Measurements from ENCODE around the gene GNG12.

- TF ChIP-seq, protein P1, sequence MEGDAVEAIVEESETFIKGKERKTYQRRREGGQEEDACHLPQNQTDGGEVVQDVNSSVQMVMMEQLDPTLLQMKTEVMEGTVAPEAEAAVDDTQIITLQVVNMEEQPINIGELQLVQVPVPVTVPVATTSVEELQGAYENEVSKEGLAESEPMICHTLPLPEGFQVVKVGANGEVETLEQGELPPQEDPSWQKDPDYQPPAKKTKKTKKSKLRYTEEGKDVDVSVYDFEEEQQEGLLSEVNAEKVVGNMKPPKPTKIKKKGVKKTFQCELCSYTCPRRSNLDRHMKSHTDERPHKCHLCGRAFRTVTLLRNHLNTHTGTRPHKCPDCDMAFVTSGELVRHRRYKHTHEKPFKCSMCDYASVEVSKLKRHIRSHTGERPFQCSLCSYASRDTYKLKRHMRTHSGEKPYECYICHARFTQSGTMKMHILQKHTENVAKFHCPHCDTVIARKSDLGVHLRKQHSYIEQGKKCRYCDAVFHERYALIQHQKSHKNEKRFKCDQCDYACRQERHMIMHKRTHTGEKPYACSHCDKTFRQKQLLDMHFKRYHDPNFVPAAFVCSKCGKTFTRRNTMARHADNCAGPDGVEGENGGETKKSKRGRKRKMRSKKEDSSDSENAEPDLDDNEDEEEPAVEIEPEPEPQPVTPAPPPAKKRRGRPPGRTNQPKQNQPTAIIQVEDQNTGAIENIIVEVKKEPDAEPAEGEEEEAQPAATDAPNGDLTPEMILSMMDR (IDR thresholded peaks at IDR 0.05 in 8 of 11, conservative IDR thresholded peaks at IDR 0.05 in 3 of 11) = no peak
- no peak for TF ChIP-seq POLR2A (IDR thresholded peaks at IDR 0.05)
Measured at GRCh38 chr1:67739361-67739760, 93.9 kb downstream of the GNG12 start.
